Body of pancreas (tissue), 4 donors: ENCODE measurements around the gene PA2G4.

Source experiments
- POLR2A ChIP-seq, 3 donors: fragments of 450-650 bp; IDR thresholded peaks; one replicate each; pipeline ENCODE4 v1.6.1; 2016; ENCODE audit warnings: antibody characterized with exemption in 3 of 3, mild to moderate bottlenecking in 2 of 3
- TF ChIP-seq, protein P1 (sequence below), 7 experiments: fragments of 450-650 bp in 4 of 7; fragments of 200-600 bp in 3 of 7; sonication (generic) in 3 of 7; IDR thresholded peaks; one replicate each; pipeline ENCODE4 v1.5.1; 2016 to 2019; ENCODE audit warnings: antibody characterized with exemption in 7 of 7

DNA sequence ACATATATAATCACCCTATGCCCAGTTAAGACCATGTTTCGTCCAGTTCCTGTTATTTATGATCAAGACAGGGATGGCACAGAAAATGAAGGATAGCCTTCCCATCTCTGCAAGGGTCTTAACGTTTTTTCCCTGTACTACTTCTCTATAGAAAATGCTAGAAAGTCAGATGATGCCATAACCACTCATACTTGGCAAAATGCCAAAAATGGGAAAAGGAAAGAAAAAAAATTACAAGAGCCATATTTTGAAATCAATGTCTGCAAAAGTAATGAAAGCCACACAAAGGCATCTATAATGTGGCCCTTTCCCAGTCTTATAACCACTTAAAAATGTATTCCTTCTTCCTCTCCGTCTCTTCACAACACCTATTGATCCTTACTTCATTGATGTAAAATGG is 46.2 kb downstream of the PA2G4 start:
- TF ChIP-seq, protein P1, sequence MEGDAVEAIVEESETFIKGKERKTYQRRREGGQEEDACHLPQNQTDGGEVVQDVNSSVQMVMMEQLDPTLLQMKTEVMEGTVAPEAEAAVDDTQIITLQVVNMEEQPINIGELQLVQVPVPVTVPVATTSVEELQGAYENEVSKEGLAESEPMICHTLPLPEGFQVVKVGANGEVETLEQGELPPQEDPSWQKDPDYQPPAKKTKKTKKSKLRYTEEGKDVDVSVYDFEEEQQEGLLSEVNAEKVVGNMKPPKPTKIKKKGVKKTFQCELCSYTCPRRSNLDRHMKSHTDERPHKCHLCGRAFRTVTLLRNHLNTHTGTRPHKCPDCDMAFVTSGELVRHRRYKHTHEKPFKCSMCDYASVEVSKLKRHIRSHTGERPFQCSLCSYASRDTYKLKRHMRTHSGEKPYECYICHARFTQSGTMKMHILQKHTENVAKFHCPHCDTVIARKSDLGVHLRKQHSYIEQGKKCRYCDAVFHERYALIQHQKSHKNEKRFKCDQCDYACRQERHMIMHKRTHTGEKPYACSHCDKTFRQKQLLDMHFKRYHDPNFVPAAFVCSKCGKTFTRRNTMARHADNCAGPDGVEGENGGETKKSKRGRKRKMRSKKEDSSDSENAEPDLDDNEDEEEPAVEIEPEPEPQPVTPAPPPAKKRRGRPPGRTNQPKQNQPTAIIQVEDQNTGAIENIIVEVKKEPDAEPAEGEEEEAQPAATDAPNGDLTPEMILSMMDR (IDR thresholded peaks at IDR 0.05), result no peak
- TF ChIP-seq POLR2A (IDR thresholded peaks at IDR 0.05), result no peak
